Measurements from ENCODE around the gene SELPLG.
"Not testable (repeated sequence)": the region's sequence is repeated elsewhere in the genome, so short reads cannot be mapped to it uniquely, and the experiment has no call there.

SELPLG gene

DNA sequence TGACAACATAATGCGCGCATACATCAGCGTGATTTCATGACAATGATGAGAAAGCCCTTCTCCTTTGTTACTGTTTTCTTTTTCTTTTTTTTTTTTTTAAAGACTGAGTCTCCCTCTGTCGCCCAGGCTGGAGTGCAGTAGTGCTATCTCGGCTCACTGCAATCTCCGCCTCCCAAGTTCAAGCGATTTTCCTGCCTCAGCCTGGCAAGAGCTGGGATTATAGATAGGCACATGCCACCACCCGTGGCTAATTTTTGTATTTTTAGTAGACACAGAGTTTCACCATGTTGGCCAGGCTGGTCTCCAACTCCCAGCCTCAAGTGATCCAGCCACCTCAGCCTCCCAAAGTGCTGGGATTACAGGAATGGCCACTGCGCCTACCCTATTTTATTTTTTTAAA, 20.9 kb upstream of the SELPLG start:
- DNase-seq, result not testable (repeated sequence)

DNA sequence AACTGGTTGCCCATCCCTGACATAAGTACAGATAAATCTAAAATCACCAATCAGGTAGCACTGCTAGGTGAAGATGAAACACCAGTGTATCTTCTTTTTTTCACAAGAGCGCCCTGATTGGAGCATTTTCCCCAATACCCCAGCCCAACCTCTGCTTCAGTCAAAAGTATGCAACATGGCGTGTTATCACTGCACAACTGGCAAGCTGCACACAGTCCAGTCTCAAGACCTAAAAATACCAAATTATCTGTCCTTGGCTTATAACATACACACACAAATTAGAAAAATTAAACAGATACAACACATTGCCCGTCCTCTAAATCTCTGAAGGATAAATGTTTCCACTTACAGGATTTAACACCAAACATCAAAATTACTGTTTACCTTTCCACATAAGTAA, 20.2 kb upstream of the SELPLG start:
- DNase-seq, result no peak

DNA sequence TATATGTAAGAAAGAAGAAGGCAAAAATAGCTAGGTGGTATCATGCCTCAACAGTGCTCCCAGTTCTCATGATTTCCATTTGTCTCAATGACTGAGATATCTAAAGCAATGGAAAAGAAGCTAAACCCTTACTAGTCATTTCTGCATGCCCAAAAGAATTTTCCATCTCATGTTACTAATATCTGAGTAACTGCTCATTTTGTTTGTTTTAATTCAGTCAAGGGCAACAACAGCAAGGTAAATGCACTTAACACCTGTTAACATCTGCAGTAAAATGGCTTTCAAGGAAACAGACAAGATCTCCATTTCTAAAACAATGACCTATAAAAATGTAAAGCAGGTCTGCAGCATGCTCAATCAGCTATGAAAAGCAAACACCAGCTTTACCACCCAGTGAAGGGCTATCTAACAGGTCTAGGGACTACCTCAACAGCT, 19.4 kb upstream of the SELPLG start:
- no peak for DNase-seq

DNA sequence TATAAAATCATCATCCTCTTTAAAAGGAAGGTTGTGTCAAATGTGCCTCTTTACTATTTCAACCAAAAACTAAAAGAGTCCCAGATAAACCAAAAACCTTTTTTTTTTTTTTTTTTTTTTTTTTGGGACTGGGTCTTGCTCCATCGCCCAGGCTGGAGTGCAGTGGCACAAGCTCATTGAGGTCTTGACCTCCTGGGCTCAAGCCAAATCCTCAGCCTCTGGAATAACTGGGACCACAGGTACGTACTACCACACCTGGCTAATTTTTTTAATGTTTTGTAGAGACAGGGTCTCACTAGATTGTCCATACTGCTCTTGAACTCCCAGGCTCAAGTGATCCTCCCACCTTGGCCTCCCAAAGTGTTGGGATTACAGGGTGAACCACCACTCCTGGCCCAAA, 16.4 kb upstream of the SELPLG start:
- no peak for DNase-seq

DNA sequence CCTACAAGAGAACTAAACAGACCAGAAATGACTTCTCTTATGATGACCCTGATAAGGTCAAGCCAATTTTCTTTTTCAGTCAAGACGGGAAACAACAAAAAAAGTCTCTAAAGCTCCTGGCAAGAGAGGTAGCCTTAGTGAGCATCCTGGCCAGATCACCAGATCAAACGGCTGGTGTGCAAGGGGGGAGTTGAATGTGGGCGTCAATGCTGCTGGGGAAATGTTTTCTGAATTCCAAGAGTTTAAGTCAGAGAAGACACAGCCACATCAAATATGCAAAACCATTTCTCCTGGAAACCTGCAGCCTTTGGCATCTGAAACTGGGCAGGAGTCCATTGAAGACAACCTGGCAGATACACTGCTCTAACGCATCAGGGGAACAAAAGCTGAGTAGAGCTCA, 16.0 kb upstream of the SELPLG start:
- DNase-seq, result no peak

DNA sequence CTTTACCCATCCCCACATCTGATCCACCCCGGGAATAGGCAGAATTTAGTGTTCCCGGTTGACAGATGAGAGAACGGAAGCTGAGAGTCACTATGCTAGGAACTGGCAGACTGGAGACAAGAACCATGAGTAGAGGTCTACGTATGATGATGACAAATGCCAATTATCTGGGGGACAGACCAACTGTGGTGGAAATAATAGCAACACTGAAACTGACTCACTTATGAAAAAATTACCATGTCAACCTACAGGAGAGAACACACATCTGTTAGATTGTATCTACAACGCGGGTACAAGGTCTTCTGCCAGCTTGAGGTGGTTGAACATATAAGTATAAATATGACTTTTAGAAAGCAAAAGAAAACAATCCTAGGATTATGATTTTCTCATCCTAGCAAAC, 15.4 kb upstream of the SELPLG start:
- no peak for DNase-seq

DNA sequence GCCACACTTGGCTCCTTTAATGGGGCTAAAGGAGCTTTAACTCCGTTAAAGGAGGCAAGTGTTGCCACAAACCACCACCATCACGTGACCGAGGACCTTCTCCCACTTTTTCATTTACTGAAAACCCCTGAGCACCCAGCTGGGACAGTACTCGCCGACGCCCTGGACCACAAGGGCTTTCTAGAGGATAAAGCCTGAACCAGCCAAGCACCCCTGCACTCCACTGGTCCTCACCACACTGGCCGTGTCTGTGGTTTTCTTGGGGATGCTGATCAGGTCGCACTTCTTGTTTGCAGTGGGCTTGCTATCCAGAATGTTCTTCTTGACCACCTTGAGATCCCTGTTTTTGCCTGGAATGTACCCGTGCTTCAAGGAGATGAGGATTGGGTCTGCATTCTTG, 14.7 kb upstream of the SELPLG start:
- DNase-seq, result no peak

DNA sequence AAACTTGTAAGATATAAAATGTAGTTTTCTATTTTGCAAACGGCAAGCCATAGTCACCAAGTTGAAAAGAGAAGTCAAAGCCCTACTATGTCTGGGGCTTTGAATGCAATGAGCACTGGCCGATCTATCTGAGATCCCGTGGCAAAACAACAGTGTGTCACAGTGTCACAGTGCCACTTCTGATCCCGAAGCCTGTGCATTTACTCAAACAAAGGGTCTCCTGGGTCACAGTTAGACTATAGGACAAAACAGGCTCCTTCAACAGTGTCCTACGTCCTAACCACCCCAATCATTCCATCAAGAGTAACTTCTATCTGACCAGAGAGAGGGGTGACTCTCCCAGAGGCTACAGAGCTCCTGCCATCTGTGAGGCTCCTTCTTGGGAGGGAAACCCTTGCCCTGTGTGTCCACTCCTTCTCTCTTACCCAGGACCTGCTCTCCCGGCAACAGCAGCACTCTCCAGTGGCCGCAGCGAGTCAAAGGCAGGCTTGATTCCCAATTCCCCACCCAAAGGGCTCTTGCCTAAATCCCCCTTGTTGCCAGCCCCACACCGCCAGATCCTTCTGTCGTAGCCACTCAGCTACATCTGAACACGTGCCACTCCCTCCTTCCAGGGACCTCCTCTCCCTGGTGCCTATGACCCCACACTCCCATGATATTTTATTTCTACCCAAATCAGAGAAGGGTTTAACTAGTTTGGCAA, 14.0 kb upstream of the SELPLG start:
- DNase-seq, result no peak

DNA sequence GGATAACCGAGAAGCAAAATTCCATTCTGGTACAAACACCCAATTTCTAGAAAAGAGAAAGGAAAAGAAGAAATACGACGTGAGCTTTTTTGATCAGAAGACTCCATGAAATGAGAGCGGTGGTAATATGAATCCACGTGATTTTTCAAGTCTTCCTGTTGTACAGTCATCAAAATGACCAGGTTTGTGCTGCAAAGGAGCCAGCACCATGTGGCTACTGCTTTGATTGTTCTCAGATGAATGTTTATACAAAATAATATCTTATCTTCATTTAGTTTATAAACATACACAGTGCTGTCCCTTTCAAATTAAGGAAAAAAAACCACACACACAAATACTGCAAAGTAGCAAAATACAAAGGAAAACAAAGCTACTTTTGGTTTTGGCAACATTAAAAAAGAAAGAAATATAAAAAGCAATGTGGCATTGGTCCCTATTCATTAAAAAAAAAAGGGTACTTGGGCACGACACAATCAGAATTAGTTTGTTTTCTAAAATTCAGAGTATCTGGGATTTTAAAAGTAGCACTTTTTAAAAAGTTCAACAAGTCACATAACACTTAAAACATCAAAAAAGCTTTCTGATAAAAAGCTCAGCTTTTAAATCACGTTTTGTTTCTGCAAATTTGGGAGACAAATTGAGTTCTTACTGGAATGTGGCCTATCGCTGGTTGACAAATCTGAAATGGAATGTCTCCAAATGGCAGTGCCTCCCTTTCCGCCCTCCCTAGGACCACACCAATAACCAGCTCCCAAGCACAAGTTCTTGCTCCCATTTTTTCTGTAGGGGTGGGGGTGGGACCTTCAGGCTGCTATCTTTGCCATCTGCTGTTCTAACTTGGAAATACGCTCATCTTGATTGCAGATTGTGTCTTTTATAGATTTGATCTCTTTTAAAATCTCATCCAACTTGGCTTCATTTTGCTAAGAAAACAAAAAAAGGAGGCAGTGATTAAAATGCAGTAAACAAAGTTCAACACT, 13.2 kb upstream of the SELPLG start:
- no peak for DNase-seq

DNA sequence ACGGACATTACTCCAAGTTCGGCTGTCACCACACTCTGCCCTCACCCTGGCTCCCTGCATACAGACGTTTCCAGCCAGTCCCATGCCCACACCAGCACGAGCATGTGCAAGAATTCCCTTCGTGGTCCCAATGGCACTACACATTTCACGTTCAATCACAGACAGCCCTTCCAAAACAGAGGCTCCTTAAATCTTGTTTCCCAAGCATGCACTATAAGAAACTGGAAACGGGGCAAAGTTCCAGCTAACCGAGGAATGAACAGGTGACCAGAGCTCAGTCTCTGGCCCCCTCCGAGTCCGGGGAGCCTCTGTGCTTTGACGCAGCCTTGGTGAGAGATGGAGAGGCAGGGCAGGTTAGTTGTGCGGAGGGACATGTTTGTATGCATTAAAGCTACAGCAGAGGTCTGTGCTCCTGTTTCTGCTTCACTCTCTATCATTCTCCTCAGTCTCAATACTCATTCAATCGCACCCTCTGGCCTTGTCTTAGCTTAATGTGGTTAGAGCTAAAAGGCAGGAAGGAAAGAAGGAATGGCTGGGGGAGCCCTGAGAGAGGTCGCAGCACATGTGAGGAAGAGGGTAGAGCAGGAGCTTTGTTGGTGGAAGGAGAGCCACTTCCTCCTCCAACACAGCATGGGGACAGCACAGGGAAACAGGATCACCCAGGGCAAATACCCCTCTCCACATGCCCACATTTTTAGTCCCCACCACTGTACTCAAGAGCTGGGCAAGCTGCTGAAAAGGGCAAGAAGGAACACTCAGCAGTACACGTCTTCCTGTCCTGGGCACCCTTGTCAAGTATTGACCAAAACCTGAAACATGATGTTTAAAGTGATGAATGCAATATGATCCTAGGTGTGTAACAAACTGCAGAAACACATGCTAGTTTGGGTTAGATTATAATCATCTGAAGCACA, 12.2 kb upstream of the SELPLG start:
- no peak for DNase-seq

DNA sequence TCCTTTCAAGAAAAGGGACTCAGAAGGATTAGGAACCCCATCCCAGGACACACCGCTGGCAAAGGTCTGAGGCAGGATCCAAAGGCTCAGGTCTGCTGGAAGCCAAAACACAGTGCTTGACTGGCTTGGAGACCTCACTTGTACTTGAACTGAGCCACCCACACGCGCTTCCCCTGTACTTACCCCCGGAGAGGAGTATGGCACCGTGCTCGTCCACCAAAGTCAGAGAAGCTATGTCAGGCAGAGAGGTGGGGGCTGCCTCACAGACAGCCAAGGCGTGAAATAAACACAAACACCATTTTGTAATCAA, 11.1 kb upstream of the SELPLG start:
- no peak for DNase-seq

DNA sequence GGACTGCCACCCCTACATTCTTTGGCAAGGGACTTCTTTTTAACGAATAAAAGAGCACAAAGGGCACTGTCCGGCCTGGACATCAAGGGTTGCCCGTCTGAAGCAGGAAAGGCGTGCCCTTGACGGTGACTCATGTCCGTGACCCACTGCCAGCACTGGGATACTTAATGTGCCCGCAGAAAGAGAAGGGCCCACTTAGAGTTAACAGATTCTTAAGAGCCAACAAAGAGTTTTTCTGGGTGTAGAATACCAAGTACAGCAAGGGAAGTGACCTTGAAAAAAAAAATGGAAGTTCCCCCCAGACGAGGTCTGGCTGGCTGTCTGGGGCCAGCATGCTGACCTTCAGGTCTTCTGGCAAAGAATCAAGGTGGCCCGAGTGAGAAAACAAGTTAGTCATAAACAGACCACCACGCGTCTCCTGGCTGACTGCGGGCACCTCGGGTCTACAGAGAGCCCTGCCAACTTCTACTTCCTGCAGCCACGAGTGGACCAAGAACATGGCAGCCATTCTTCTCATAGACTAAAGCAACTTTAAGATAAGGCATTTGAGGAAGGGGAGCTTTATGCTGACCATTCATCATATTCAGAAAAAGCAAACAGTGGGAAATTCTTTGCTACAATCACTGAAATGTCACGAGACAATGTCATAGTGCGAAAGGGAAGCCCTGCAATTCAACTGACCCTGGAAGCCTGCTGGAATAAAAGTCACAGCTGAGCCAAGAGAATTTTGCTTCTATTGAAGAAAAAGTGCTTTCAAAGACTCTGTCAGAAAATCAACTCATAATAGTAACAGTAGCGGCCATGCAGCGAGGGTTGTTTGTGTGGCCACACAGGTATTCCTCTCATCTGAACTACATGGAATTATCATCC, 10.5 kb upstream of the SELPLG start:
- no peak for DNase-seq

DNA sequence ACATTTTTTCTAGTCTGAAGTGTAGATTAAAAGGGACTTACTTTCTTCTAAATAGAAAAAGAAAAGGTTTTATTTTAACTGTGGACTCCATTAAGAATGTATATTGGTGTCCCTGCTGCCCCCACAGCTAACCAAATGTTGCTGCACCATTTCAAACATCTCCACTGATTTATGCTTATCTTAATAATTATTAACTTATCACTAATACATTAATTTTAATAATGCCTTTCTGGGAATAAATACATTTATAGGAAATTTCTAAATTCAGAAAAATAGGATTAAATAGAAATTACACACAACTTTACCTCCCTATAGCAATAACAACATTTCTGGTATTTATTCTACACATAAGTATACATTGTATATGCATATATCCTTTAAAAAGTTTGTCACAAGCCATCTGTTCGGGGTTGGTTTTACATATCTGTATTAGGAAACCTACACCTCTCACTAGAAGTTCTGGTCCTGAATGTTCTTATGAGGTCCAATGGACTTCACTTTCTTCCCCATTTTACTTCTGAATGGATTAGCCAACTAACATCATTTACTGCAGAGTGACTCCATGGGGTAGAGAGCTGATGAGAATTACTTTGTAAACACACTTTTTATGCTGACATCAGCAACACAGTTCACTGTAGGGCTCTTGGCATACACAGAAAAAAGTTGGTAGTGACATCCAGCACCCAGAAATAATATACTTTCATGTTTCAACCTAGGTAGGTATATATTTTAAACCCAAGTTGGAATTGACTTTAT, 9.4 kb upstream of the SELPLG start:
- DNase-seq, result no peak

DNA sequence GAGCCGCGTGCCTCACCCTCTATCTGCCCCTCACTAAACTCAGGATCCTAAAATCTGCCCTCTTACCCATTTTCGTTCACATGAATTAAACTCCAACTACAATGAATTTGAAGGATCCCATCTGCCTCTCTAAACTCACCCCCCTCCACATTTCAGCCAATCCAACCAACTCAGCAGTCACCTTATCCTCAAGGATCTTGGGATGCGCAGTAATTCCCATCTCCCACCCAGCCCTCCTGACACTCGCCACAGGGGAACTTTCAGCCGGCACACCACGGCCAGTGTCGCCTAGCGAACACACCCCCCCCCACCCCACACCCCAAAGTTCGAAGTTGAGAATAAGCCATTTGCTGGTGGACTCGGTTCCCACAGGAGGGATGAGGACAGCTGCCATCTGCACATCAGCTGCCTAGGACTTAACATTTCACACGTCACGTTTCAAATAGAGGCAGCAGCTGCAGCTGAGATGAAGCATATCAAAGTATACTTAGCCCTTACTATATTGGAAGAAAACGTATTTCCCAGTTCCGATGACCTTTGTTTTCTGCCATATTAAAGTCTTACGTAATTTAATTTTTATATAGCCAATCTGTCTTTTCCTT, 8.7 kb upstream of the SELPLG start:
- DNase-seq, result no peak

DNA sequence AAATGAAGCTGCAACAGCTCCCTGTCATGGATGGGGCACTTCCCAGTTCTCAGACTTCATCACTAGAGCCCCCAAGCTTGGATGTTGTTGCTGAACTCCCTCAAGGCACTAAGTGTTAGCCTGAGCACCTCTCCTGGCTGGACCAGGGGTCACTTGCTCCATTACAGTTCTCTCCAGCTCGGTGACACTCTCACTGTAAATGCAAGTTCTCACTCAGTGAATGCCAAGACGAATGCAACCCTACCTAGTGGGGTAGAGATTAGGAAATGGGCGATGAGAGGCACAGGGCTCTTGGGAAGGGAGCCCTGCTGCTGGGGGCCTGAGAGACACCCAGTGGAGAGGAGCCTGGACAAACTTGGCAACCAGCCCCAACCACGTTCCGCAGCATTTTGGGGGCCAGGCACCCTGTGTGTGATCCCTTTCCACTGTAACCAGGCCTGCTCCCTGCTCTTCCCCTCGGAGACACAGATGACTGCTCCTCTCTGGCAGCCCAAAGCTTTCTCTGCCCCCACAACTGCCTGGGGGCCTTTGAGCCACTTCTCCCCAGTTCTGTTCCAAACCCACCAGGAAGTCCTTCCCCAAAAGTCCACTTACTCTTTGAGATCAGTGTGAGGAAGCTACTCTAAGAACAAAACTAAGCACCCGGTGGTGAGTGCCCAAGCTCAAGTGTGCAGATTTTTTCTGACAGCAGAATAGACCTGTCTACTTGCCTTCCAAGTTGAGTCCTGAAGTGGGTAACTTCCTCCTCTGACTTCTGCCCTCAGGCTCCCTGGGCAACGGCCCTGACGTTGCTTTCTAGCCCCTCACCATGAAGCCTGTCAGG, 8.0 kb upstream of the SELPLG start:
- DNase-seq, result no peak

DNA sequence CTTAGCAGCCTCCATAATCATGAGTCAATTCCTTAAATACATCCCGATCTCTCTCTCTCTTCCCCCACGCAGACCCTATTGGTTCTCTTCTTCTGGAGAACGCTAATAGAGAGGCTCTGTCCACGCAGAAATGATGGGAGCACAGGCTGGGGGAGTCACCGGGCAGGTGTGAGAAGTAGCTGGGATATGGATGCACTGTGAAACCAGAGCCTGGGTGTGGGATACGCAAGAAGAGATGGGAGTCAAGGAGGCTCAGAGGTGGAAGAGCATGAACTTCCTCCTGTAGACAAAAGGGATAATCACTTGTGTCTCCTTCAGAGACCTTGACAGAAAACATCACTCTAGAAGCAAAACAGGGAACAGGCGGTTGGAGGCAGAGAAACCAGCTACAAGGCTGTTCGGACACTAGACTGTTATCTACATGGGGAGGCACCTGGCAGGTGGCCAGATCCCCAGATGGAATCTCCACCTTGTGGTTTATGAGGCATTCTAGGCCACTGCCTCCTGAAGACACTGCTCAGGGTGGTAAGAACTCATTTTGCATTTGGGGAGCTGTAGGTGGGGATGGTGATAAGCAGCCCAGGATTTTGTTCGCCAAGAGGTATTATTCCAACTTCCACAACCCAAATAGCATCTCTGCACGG, 7.2 kb upstream of the SELPLG start:
- DNase-seq, result no peak

DNA sequence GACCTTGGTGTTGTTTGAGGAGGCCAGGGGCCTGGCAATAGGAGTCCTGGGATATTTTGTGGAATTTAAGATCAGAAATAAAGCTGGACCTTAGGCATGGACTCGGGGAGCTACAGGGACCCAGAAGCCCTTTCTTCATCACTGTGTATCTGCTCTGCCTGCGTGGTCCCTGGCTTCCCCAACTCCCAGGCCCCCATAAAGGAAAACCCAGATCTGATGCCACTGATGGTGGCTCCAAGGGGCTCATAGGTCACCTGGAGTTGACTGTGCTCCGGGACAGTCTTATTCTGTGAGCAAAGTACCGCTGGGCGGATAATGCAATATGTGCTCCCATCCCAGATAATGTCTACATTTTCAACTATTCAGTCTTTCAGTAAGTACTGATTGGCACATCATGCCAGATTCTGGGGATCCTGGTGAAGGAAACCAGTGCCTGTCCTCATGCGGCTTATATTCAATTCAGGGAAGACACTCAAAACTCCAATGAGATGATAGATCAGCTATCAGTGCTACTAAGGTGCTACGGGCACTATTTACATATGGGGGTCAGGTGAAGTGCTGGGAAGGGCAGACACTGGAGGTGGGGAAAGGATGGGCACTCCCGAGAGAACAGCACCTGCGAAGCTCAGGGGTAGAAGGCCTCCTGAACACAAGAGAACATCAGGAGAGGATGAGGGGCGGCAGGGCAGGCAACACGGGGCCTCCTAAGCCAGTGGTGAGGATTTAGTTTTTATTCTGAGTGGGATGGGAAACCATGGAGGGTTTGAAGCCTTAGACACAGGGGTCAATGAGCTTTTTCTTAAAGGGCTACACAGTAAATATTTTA, 5.5 kb upstream of the SELPLG start:
- DNase-seq, result no peak

DNA sequence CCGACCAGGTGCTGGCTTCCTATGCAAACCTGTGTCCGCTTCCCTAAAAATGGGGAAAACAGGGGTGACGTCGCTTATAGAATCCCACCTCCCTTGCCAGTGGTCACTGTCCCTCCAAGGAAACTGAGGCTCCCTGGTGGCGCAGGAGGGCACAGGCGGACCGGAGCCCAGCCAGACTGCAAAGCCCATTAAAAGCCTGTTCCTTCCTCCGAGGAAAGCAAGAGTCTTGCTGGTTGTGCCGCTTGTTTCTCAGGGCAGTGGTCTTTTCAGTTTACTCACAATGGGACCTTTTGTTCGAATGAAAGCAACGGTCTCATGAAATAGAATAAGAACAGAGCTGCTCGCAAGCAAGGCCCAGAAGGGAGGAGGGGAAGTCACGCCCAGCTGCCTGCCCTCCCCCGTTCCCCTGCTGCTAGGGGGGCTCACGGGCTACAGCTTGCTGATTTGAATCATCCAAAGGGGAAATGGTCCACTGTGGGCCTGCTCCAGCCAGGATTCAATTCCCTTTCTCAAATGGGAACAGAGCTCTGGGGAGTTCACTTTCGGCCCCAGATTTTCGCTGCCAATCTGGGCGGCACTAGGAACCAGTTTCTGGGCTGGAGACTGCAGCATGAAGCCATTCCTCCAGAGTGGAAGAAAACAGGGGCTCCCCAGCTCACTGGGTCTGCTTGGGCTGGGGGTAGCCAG, 4.6 kb upstream of the SELPLG start:
- DNase-seq, result no peak

Data from NCI-H1048 (cell line).